AG04450 (cell line): ENCODE data around the gene LCP2. TPM values are rescaled to one million over a fixed set of nuclear protein-coding genes. Genes with fewer than 3 reads are reported as not detected.

Source experiments
- CTCF ChIA-PET: fragments of 300-600, 350-600 bp; formaldehyde crosslinking; extraction: SDS; loops from one replicate; lab custom pipeline; 2022; ENCODE audit warnings: antibody characterized with exemption, inconsistent platforms; lab: Charles Lee
- POLR2A ChIA-PET: fragments of 350-600 bp; formaldehyde crosslinking; extraction: SDS; loops from one replicate; lab custom pipeline; 2021; ENCODE audit warnings: antibody characterized with exemption, inconsistent platforms; lab: Yijun Ruan, JAX
- DNase-seq: peaks from one replicate; pipeline ENCODE4 v3.0.0-alpha.2; 2011; ENCODE audit warnings: low read depth, low spot score
- H3K27ac ChIP-seq: one replicate; pipeline ENCODE4 v1.5.1; 2012; ENCODE audit warnings: low read depth, low read length, control low read depth
- H3K27me3 ChIP-seq: one replicate; pipeline ENCODE4 v1.6.0; 2012; ENCODE audit warnings: low read length; ENCODE audit not compliant: control insufficient read depth, insufficient read depth
- H3K4me3 ChIP-seq: 2 replicates; pipeline ENCODE4 v1.5.1; 2011; ENCODE audit warnings: mild to moderate bottlenecking, low read depth, low read length, control low read depth
- H3K9me3 ChIP-seq: 2 replicates; pipeline ENCODE4 v1.5.1; 2012; ENCODE audit warnings: low read length; ENCODE audit not compliant: control insufficient read depth, insufficient read depth
- polyA plus RNA-seq: library from polyadenylated mRNA; depleted of rRNA; stranded (reverse); fragments of >200 nt; gene quantifications from 2 replicates; pipeline ENCODE4 v1.2.3, GENCODE V29; 2011
- TF ChIP-seq, protein P1 (sequence below): IDR thresholded peaks from 2 replicates; pipeline ENCODE4 v1.5.1; 2011; ENCODE audit warnings: low read depth, low read length, control low read depth, inconsistent platforms

Gene LCP2
- polyA plus RNA-seq, 1 experiment = not detected

GRCh38 chr5:170313344-170313743 lies 15.8 kb upstream of the LCP2 start:
- Histone ChIP-seq H3K27ac (no peak overlapping the region), H3K27me3 (no peaks in the 10 kb centered on the region), H3K9me3 (no peaks in the 10 kb centered on the region), H3K4me3 (no peak overlapping the region)
- DNase-seq = no peak
- CTCF ChIA-PET = no interaction called here
- POLR2A ChIA-PET = no interaction called here
- TF ChIP-seq, protein P1, sequence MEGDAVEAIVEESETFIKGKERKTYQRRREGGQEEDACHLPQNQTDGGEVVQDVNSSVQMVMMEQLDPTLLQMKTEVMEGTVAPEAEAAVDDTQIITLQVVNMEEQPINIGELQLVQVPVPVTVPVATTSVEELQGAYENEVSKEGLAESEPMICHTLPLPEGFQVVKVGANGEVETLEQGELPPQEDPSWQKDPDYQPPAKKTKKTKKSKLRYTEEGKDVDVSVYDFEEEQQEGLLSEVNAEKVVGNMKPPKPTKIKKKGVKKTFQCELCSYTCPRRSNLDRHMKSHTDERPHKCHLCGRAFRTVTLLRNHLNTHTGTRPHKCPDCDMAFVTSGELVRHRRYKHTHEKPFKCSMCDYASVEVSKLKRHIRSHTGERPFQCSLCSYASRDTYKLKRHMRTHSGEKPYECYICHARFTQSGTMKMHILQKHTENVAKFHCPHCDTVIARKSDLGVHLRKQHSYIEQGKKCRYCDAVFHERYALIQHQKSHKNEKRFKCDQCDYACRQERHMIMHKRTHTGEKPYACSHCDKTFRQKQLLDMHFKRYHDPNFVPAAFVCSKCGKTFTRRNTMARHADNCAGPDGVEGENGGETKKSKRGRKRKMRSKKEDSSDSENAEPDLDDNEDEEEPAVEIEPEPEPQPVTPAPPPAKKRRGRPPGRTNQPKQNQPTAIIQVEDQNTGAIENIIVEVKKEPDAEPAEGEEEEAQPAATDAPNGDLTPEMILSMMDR = no peak

DNA sequence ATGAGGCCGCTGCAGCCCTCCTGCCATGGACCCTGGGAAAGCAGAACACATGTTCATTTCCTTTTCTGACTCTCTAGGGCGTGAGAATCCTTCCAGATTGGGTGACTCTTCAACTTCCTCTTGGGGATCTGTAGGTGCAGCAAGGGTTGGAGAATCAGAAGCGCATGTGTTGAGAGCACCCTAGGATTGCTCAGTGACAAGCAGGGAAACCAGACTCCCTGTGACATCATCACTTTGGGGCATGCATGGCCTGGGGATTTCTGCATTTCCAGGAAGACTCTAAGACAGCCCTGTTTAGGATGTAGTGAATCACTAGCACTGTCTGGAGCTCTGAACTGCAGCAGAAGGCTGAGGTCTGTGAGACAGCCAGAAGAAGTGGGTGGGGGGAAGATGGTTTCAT lies 15.1 kb upstream of the LCP2 start:
- ChIA-PET CTCF (no interaction called here), POLR2A (no interaction called here)
- TF ChIP-seq, protein P1 = no peak
- no peak overlapping the region for H3K4me3 ChIP-seq
- no peak overlapping the region for H3K27ac ChIP-seq
- no peaks in the 10 kb centered on the region for H3K27me3 ChIP-seq
- no peak for DNase-seq
- H3K9me3 ChIP-seq = no peaks in the 10 kb centered on the region

- CTCF ChIA-PET = no interaction called here
Measured at GRCh38 chr5:170312301-170312595, 14.7 kb upstream of the LCP2 start.

GRCh38 chr5:170311511-170312300 lies 14.1 kb upstream of the LCP2 start:
- Histone ChIP-seq H3K9me3 (no peaks in the 10 kb centered on the region), H3K4me3 (no peak overlapping the region), H3K27ac (no peak overlapping the region), H3K27me3 (no peaks in the 10 kb centered on the region)
- TF ChIP-seq, protein P1 = no peak
- DNase-seq = no peak
- CTCF ChIA-PET = no interaction called here
- POLR2A ChIA-PET = no interaction called here

More at GRCh38 chr5:170312301-170312595, 14.7 kb upstream of the LCP2 start:
- TF ChIP-seq, protein P1 = no peak
- no peaks in the 10 kb centered on the region for H3K27me3 ChIP-seq
- H3K4me3 ChIP-seq = no peak overlapping the region
- no peak overlapping the region for H3K27ac ChIP-seq
- POLR2A ChIA-PET = no interaction called here
- H3K9me3 ChIP-seq = no peaks in the 10 kb centered on the region
- no peak for DNase-seq

- no peaks in the 10 kb centered on the region for H3K9me3 ChIP-seq
- H3K27me3 ChIP-seq = no peaks in the 10 kb centered on the region
- TF ChIP-seq, protein P1 = no peak
- DNase-seq = no peak
- ChIA-PET POLR2A (no interaction called here), CTCF (no interaction called here)
- no peak overlapping the region for H3K27ac ChIP-seq
- H3K4me3 ChIP-seq = no peak overlapping the region
Measured at GRCh38 chr5:170310256-170310926, 12.8 kb upstream of the LCP2 start.
